ENCODE results near the gene TERB2.
"Not testable (repeated sequence)": the region's sequence is repeated elsewhere in the genome, so short reads cannot be mapped to it uniquely, and the experiment has no call there.

TERB2 gene

DNA sequence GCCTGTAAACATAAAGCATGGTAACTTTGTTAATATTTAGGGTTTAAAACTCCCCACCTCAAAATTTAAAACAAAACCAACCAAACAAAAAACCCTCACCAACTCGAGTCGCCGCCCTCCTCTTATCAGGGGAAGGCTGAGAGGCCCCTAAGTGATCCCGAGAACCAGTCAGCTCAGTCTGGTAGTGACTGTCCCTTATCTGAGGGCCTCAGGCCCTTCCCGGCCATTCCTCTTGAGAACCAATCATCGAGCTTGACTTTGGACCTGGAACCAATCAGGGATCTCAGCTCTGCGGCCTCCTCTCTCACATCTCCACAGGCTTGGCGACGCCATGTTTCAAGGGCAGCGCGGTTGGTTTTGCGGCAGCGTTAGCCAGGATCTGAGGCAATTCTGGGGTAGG is at the start of gene TERB2:
Gene TERB2, plus strand, starts transcription at position 300 of the 400 bp plus-strand sequence. Its CDS starts 32 bp downstream, at position 332.
- Mint-ChIP-seq H3K36me3 (ENCODE audit: insufficient read depth) (peaks cover 2% of the 10 kb centered on the region), H3K27ac (ENCODE audit: low read depth) (no peak within 1 kb of the TSS), H3K4me1 (no peaks in the 10 kb centered on the region), H3K4me3 (no peak within 1 kb of the TSS), H3K9me3 (no peaks in the 10 kb centered on the region), H3K27me3 (peaks cover 23% of the 10 kb centered on the region)
- ATAC-seq (replicated peaks; ENCODE audit: extremely low read depth, poor library complexity, severe bottlenecking), result no peak
- DNase-seq (ENCODE audit: low spot score in 2 of 2), result no peak

DNA sequence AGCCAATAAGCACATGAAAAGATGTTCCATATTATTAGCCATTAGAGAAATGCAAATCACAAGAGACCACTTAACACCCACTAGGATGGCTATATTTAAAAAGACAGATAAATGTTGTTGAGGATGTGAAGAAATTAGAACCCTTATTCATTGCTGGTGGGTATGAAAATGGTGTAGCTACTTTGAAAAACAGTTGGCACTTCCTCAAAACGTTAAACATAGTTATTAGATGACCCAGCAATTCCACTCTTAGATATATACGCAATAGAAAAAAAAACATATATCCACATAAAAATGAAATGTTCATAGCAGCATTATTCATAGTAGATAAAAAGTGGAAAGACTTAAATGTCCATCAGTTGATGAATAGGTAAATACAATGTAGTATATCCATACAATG is 47.1 kb upstream of the TERB2 start:
- no peaks in the 10 kb centered on the region for H3K9me3 Mint-ChIP-seq
- H3K36me3 Mint-ChIP-seq (ENCODE audit: insufficient read depth), result no peaks in the 10 kb centered on the region
- no peaks in the 10 kb centered on the region for H3K4me1 Mint-ChIP-seq
- H3K27me3 Mint-ChIP-seq, result no peaks in the 10 kb centered on the region
- no peak overlapping the region for H3K27ac Mint-ChIP-seq (ENCODE audit: low read depth)
- DNase-seq (ENCODE audit: low spot score in 2 of 2) (no peak), ATAC-seq (replicated peaks; ENCODE audit: extremely low read depth, poor library complexity, severe bottlenecking) (no peak)
- H3K4me3 Mint-ChIP-seq, result no peak overlapping the region

- ATAC-seq (replicated peaks; ENCODE audit: extremely low read depth, poor library complexity, severe bottlenecking) (no peak), DNase-seq (ENCODE audit: low spot score in 2 of 2) (no peak)
- H3K9me3 Mint-ChIP-seq, result no peaks in the 10 kb centered on the region
- H3K27ac Mint-ChIP-seq (ENCODE audit: low read depth), result no peak overlapping the region
- no peaks in the 10 kb centered on the region for H3K4me1 Mint-ChIP-seq
- no peaks in the 10 kb centered on the region for H3K36me3 Mint-ChIP-seq (ENCODE audit: insufficient read depth)
- no peak overlapping the region for H3K4me3 Mint-ChIP-seq
- no peaks in the 10 kb centered on the region for H3K27me3 Mint-ChIP-seq
Observed at GRCh38 chr15:44910981-44911625, 45.4 kb upstream of the TERB2 start.

GRCh38 chr15:44912186-44912585 is 44.3 kb upstream of the TERB2 start:
- ATAC-seq (replicated peaks; ENCODE audit: extremely low read depth, poor library complexity, severe bottlenecking); H3K27me3 Mint-ChIP-seq; H3K36me3 Mint-ChIP-seq (ENCODE audit: insufficient read depth); H3K9me3 Mint-ChIP-seq; H3K27ac Mint-ChIP-seq (ENCODE audit: low read depth); H3K4me1 Mint-ChIP-seq; DNase-seq (ENCODE audit: low spot score in 2 of 2); H3K4me3 Mint-ChIP-seq: not testable (repeated sequence)

- not testable (repeated sequence) for H3K4me1 Mint-ChIP-seq; H3K27me3 Mint-ChIP-seq; H3K36me3 Mint-ChIP-seq (ENCODE audit: insufficient read depth); H3K4me3 Mint-ChIP-seq; DNase-seq (ENCODE audit: low spot score in 2 of 2); ATAC-seq (replicated peaks; ENCODE audit: extremely low read depth, poor library complexity, severe bottlenecking); H3K9me3 Mint-ChIP-seq; H3K27ac Mint-ChIP-seq (ENCODE audit: low read depth)
Observed at GRCh38 chr15:44912974-44913448, 43.5 kb upstream of the TERB2 start.

DNA sequence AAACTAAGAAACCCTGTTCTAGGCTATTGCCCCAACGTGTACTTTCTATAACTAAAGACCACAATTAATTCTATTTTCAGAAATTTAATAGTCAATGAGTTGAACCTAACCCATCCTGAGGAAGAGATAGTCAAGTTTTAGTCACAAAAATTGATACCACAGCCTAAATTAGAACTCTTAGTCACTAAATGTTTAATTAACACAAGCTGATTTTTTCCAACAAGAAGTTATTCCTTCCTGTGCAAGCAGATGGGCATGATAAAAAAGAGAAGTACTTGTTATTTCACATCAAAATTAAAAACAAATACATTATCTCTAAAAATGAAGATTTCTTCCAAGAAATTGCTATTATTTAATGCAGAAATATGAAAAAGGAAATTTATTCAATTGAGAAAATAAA is 38.4 kb upstream of the TERB2 start:
- no peaks in the 10 kb centered on the region for H3K27me3 Mint-ChIP-seq
- H3K9me3 Mint-ChIP-seq, result no peaks in the 10 kb centered on the region
- no peak overlapping the region for H3K4me3 Mint-ChIP-seq
- no peaks in the 10 kb centered on the region for H3K36me3 Mint-ChIP-seq (ENCODE audit: insufficient read depth)
- no peaks in the 10 kb centered on the region for H3K4me1 Mint-ChIP-seq
- DNase-seq (ENCODE audit: low spot score in 2 of 2) (no peak), ATAC-seq (replicated peaks; ENCODE audit: extremely low read depth, poor library complexity, severe bottlenecking) (no peak)
- H3K27ac Mint-ChIP-seq (ENCODE audit: low read depth), result no peak overlapping the region

DNA sequence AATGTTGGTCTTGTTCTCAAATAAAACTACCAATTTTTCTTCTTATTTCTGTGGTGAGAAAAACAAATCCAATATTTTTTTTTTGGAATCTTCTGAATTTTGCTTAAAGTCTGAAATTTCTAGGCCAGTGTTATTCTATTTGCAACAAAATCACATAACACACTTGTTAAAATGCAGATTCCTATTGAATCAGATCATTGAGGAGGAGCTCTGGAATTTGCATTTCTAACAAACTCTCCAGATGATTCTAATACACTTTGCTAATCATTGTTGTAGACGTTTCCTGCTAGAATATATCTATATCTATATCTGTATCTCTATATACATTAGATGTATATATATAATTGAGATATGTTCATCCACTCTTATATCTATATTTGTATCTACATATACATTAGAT is 27.8 kb upstream of the TERB2 start:
- H3K9me3 Mint-ChIP-seq; H3K4me3 Mint-ChIP-seq; DNase-seq (ENCODE audit: low spot score in 2 of 2); H3K36me3 Mint-ChIP-seq (ENCODE audit: insufficient read depth); H3K4me1 Mint-ChIP-seq; H3K27ac Mint-ChIP-seq (ENCODE audit: low read depth); ATAC-seq (replicated peaks; ENCODE audit: extremely low read depth, poor library complexity, severe bottlenecking): not testable (repeated sequence)
- peaks cover 33% of the 10 kb centered on the region for H3K27me3 Mint-ChIP-seq

- not testable (repeated sequence) for DNase-seq (ENCODE audit: low spot score in 2 of 2)
- H3K27me3 Mint-ChIP-seq, result peaks cover 33% of the 10 kb centered on the region
Observed at GRCh38 chr15:44930283-44930682, 26.2 kb upstream of the TERB2 start.

DNA sequence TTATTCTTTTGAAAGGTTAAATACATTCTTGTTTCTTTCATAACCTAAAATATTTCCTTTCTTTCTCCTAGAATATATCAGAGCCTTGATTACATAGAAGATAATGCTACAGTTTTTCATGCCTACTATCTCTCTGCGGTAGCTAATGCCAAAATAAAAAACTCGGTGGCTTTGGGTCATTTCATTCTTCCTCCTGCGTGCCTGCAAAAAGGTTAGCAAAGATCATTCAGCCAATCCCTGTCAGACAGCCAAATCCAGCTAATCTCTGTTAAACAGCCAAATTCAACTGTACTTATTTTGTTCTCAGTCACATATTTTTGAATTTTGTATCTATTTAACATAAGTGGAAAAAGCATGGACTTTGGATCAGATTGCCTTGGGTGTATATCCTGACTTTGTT is 1.8 kb downstream of the TERB2 start:
- H3K4me1 Mint-ChIP-seq; DNase-seq (ENCODE audit: low spot score in 2 of 2); H3K9me3 Mint-ChIP-seq; H3K36me3 Mint-ChIP-seq (ENCODE audit: insufficient read depth); ATAC-seq (replicated peaks; ENCODE audit: extremely low read depth, poor library complexity, severe bottlenecking); H3K4me3 Mint-ChIP-seq; H3K27ac Mint-ChIP-seq (ENCODE audit: low read depth): not testable (repeated sequence)
- H3K27me3 Mint-ChIP-seq, result peaks cover 35% of the 10 kb centered on the region

More at GRCh38 chr15:44930283-44930682, 26.2 kb upstream of the TERB2 start:
- not testable (repeated sequence) for H3K9me3 Mint-ChIP-seq; ATAC-seq (replicated peaks; ENCODE audit: extremely low read depth, poor library complexity, severe bottlenecking); H3K36me3 Mint-ChIP-seq (ENCODE audit: insufficient read depth); H3K4me3 Mint-ChIP-seq; H3K4me1 Mint-ChIP-seq; H3K27ac Mint-ChIP-seq (ENCODE audit: low read depth)

DNA sequence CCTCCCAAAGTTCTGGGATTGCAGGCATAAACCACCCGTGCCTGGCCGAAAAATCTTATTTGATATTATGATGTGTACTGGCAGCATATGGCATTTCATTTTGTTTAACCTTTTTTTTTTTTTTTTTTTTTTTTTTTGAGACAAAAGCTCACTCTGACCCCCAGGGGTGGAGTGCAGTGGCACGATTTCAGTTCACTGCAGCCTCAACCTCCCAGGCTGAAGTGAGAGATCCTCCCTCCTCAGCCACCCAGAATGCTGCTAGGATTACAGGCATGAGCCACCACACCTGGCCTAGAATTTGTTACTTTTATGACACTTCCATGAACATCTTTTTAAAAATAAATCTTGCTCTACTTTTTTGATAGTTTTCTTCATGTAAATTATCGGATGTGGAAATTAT is 12.0 kb downstream of the TERB2 start:
- H3K9me3 Mint-ChIP-seq, result no peaks in the 10 kb centered on the region
- no peaks in the 10 kb centered on the region for H3K36me3 Mint-ChIP-seq (ENCODE audit: insufficient read depth)
- DNase-seq (ENCODE audit: low spot score in 2 of 2) (no peak), ATAC-seq (replicated peaks; ENCODE audit: extremely low read depth, poor library complexity, severe bottlenecking) (no peak)
- H3K4me3 Mint-ChIP-seq, result no peak overlapping the region
- H3K27ac Mint-ChIP-seq (ENCODE audit: low read depth), result no peak overlapping the region
- no peaks in the 10 kb centered on the region for H3K27me3 Mint-ChIP-seq
- no peaks in the 10 kb centered on the region for H3K4me1 Mint-ChIP-seq

DNA sequence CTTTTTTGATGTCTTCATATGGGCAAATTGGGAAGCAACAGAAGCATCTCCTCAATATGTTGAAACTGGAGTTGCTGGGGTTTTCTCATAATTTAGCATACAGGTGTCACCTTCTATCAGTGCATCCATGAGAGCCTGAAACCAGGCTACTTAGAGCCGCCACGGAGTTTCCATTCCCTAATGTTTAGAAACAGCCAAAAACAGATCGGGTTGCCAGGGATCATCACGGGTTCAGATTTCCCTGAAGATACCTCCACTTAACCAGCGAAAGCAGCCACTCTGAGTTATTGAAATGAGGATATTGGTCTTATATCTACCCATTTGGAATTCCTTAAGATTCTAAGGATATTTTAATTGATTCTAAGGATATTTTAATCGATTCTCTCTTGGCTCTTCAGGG is 14.5 kb downstream of the TERB2 start:
- H3K27me3 Mint-ChIP-seq, result no peaks in the 10 kb centered on the region
- H3K9me3 Mint-ChIP-seq, result no peaks in the 10 kb centered on the region
- no peaks in the 10 kb centered on the region for H3K36me3 Mint-ChIP-seq (ENCODE audit: insufficient read depth)
- ATAC-seq (replicated peaks; ENCODE audit: extremely low read depth, poor library complexity, severe bottlenecking) (no peak), DNase-seq (ENCODE audit: low spot score in 2 of 2) (no peak)
- H3K4me1 Mint-ChIP-seq, result no peaks in the 10 kb centered on the region
- no peak overlapping the region for H3K4me3 Mint-ChIP-seq
- H3K27ac Mint-ChIP-seq (ENCODE audit: low read depth), result no peak overlapping the region

DNA sequence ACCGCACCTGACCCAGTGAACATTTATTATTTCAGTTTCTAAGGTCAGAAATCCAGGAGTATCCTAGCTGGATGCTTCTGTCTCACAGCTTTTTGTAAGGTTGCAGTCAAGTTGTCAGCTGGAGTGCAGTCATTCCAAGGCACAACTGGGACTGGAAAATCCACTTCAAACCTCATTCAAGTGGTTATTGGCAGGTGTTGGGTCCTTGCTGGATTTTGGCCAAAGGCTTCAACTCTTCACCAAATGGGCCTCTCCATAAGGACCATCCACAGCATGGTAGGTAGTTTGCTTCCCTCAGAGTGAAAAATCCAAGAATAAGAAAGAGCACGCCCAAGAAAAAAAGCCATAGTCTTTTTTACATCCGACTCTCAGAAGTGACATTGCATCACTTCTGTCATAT is 19.7 kb downstream of the TERB2 start:
- H3K27me3 Mint-ChIP-seq; ATAC-seq (replicated peaks; ENCODE audit: extremely low read depth, poor library complexity, severe bottlenecking); H3K4me1 Mint-ChIP-seq; H3K4me3 Mint-ChIP-seq; H3K9me3 Mint-ChIP-seq; DNase-seq (ENCODE audit: low spot score in 2 of 2); H3K27ac Mint-ChIP-seq (ENCODE audit: low read depth); H3K36me3 Mint-ChIP-seq (ENCODE audit: insufficient read depth): not testable (repeated sequence)

- not testable (repeated sequence) for ATAC-seq (replicated peaks; ENCODE audit: extremely low read depth, poor library complexity, severe bottlenecking); DNase-seq (ENCODE audit: low spot score in 2 of 2); H3K27ac Mint-ChIP-seq (ENCODE audit: low read depth); H3K27me3 Mint-ChIP-seq; H3K4me1 Mint-ChIP-seq; H3K9me3 Mint-ChIP-seq; H3K4me3 Mint-ChIP-seq; H3K36me3 Mint-ChIP-seq (ENCODE audit: insufficient read depth)
Observed at GRCh38 chr15:44977781-44978180, 21.3 kb downstream of the TERB2 start.
